GM19035 (cell line): ENCODE results near the gene TMEM131L.
A peak's percentile ranks its signal among the peaks of the same experiment; 100 is the strongest.
"Not testable (repeated sequence)": the region's sequence is repeated elsewhere in the genome, so short reads cannot be mapped to it uniquely, and the experiment has no call there.

Experiments used
- ATAC-seq: cut with Tn5 transposase; IDR thresholded peaks from one replicate; pipeline ENCODE4 v1.9.1; 2021; ENCODE audit not compliant: unreplicated experiment

Gene TMEM131L

GRCh38 chr4:153643406-153644383 is 177.5 kb downstream of the TMEM131L start:
- ATAC-seq = peak; percentile 91

- no peak for ATAC-seq
Observed at GRCh38 chr4:153645183-153645582, 179.0 kb downstream of the TMEM131L start.

DNA sequence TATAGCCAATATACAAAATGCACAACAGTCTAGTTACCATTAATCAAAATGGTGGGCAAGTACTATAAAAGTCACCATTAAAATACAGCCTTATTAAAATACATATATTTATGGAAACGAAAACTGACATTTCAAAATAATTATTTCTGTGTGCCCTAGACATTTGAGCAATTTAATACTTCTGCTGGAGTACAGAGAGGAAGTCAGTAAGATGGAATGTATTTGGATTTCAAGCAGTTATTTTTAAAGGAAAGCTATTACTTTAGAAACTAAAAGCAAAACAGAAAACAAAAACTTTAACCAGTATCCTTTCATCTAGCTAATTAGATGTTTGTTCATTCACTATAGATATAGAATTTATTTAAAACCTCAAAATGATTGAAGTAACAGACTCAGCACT is 180.1 kb downstream of the TMEM131L start:
- ATAC-seq = no peak

- ATAC-seq = no peak
Observed at GRCh38 chr4:153646978-153647377, 180.8 kb downstream of the TMEM131L start.

GRCh38 chr4:153647975-153648374 is 181.8 kb downstream of the TMEM131L start:
- no peak for ATAC-seq

- no peak for ATAC-seq
Observed at GRCh38 chr4:153649572-153649991, 183.4 kb downstream of the TMEM131L start.

DNA sequence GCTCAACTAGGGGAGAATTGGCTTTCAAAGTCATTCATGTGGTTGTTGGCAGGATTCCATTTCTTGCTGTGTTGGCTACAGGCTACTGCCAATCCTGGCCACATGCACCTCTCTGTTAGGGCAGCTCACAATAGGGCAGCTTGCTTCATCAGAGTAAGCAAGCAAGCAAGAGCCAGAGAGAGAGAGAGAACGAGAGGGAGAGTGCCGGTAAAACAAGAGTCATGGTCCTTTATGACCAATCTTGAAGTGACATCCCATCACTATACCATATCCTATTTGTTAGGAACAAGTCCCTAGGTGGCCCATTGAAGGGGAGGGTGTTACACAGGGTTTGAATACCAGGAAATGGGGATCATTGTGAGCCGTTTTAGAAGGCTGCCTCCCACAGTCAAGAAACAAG is 185.0 kb downstream of the TMEM131L start:
- no peak for ATAC-seq

- ATAC-seq = no peak
Observed at GRCh38 chr4:153651587-153651986, 185.4 kb downstream of the TMEM131L start.

GRCh38 chr4:153652051-153652784 is 186.1 kb downstream of the TMEM131L start:
- no peak for ATAC-seq

DNA sequence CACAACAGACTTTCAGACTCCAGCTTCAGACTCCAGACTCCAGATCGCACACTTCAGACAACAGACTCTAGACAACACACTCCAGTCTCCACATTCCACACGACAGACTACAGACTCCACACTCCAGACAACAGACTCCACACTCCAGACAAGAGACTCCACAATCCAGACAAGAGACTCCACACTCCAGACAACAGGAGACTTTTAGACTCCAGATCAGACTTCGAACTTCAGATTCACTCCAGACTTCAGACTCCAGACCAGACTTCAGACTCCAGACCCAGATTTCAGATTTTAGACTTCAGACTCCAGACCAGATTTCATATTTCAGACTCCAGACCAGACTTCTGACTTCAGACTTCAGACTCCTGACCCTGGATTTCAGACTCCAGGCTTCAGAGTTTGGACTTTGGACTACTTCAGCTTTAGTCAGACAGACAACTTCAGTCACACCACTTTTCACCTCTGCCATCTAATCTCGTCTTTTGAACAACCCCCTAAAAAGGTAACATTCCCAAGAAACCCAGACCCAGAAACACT is 188.9 kb downstream of the TMEM131L start:
- no peak for ATAC-seq

DNA sequence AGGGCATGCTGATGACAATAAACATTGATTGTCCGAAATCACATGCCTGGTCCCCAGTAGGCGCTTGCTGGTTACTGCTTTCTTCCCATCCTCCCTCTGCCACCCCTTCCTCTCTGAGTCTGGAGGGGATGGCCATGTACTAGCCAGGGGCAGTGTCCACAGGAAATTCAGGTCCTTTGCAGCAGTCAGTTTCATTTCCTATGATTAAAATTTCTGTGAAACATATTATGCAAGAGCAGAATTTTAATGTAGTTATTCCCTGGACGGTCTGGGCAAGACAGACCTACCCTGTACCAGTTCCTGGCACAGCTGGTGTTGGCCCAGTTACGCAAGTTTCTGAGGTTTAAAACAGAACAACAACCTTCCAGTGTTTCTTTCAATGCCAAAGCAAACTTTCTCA is 189.8 kb downstream of the TMEM131L start:
- ATAC-seq = no peak

DNA sequence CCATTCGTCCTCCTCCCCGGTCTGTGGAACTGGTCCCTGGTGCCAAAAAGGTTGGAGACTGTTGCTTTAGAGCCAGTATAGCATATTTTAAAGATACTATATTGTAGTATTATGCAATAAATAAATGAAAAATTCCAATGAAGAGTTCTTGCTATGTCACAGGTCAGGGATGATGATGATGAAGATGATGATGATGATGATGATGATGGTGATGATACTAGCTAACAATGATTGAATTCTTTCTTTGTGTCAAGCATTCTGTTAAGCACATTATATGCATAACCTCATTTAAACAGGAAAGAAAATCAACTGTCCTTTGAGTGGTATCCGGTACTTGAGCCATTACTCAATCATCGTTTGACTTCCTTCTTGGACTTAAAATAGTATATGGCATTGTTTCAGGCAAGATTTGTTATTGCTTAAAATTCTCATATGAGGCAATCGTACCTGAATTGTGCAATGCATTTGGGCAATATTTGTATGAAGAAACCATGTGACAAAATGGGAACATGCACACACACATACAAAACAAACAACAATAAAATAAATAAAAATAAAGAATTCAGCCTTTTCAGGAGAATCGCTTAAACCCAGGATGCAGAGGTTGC is 195.2 kb downstream of the TMEM131L start:
- no peak for ATAC-seq

DNA sequence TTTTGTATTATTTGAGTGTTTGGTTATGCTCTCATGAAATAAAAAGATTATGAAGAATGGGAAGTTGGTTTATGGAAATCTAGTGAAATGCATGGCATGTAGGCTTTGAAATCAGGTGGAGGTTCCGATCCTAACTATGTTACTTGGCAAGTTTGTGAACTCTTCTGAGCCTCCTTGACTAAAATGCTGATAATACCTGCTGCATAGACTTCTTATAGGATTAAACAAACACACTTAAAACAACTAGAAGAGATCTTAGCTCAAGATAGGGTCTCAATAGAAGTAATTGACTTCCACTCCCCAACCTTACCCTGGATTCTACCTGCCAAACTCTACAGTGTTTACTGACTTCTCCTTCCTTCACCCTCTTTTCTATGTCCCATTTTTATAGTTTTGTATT is 195.7 kb downstream of the TMEM131L start:
- no peak for ATAC-seq

- ATAC-seq = no peak
Observed at GRCh38 chr4:153663667-153664066, 197.5 kb downstream of the TMEM131L start.

- ATAC-seq = not testable (repeated sequence)
Observed at GRCh38 chr4:153666505-153666904, 200.3 kb downstream of the TMEM131L start.

GRCh38 chr4:153668647-153669046 is 202.5 kb downstream of the TMEM131L start:
- no peak for ATAC-seq

GRCh38 chr4:153669838-153670237 is 203.7 kb downstream of the TMEM131L start:
- ATAC-seq = no peak

GRCh38 chr4:153676486-153676885 is 210.3 kb downstream of the TMEM131L start:
- ATAC-seq = no peak

DNA sequence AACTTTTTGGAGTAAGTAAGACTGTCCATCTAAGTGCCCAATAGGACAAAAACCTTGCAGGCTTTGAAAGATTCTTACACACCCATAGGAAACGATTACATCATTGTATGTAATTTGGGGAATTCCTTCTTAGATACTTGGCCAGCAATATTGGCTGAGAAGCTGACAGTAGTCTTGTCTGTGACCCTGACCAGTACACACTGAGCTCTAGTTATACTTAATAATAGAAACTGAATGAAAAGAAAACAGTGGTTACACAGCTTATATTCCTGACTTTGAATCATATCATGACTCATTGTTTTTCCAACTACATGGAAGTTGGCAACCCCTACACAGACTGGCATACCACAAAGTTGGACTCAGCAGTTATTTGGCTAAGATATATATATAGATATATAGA is 210.8 kb downstream of the TMEM131L start:
- ATAC-seq = no peak

GRCh38 chr4:153679486-153679885 is 213.3 kb downstream of the TMEM131L start:
- no peak for ATAC-seq

- ATAC-seq = no peak
Observed at GRCh38 chr4:153683763-153684181, 217.6 kb downstream of the TMEM131L start.
